Naive B cell (primary cell): ENCODE measurements around the gene TSR3. TPM values are rescaled to one million over a fixed set of nuclear protein-coding genes. Genes with fewer than 3 reads are reported as not detected.
"Not testable (repeated sequence)": the region's sequence is repeated elsewhere in the genome, so short reads cannot be mapped to it uniquely, and the experiment has no call there.

Experiments used
- ATAC-seq, 2 donors: fragments of 150-1000 bp; cut with Tn5 transposase; 2 replicates each; pipeline ENCODE4 v1.10.0; 2021; ENCODE audit warnings: low read depth in 2 of 2, mild to moderate bottlenecking in 2 of 2, moderate library complexity in 2 of 2
- DNase-seq: peaks from one replicate; pipeline ENCODE4 v3.0.0; 2022
- H3K27ac Mint-ChIP-seq, 6 donors: one replicate each; pipeline ENCODE4 v1.8.0; 2020 to 2022; ENCODE audit warnings: mild to moderate bottlenecking in 6 of 6, mixed read lengths in 6 of 6, moderate library complexity in 5 of 6, inconsistent platforms in 2 of 6
- H3K27me3 Mint-ChIP-seq, 3 donors: one replicate each; pipeline ENCODE4 v1.8.0; 2021 to 2022; ENCODE audit warnings: mixed read lengths in 3 of 3, mild to moderate bottlenecking in 1 of 3
- H3K36me3 Mint-ChIP-seq, 2 donors: one replicate each; pipeline ENCODE4 v1.8.0; 2020 to 2022; ENCODE audit warnings: mixed read lengths in 2 of 2, inconsistent platforms in 1 of 2, mild to moderate bottlenecking in 1 of 2
- H3K4me1 Mint-ChIP-seq, 3 donors: one replicate each; pipeline ENCODE4 v1.8.0; 2020 to 2022; ENCODE audit warnings: mixed read lengths in 3 of 3, inconsistent platforms in 1 of 3, mild to moderate bottlenecking in 1 of 3, moderate library complexity in 1 of 3
- H3K4me3 Mint-ChIP-seq, 8 donors: one replicate each; pipeline ENCODE4 v1.8.0; 2020 to 2022; ENCODE audit warnings: mild to moderate bottlenecking in 8 of 8, mixed read lengths in 8 of 8, moderate library complexity in 8 of 8, inconsistent platforms in 2 of 8
- H3K9me3 Mint-ChIP-seq, 7 donors: one replicate each; pipeline ENCODE4 v1.8.0; 2020 to 2022; ENCODE audit warnings: mixed read lengths in 7 of 7, mild to moderate bottlenecking in 5 of 7, inconsistent platforms in 2 of 7, moderate library complexity in 1 of 7
- polyA plus RNA-seq, 6 donors: library from polyadenylated mRNA; unstranded; fragments of 300-500 nt; fragmentation: Illumina TruSeq; gene quantifications; one replicate each; pipeline ENCODE4 v1.2.3, GENCODE V29; 2021; ENCODE audit warnings: low read depth in 6 of 6

TSR3 gene
- polyA plus RNA-seq, 6 donors from 2014 or later, result 87.9 to 103 (median 99.1) TPM

DNA sequence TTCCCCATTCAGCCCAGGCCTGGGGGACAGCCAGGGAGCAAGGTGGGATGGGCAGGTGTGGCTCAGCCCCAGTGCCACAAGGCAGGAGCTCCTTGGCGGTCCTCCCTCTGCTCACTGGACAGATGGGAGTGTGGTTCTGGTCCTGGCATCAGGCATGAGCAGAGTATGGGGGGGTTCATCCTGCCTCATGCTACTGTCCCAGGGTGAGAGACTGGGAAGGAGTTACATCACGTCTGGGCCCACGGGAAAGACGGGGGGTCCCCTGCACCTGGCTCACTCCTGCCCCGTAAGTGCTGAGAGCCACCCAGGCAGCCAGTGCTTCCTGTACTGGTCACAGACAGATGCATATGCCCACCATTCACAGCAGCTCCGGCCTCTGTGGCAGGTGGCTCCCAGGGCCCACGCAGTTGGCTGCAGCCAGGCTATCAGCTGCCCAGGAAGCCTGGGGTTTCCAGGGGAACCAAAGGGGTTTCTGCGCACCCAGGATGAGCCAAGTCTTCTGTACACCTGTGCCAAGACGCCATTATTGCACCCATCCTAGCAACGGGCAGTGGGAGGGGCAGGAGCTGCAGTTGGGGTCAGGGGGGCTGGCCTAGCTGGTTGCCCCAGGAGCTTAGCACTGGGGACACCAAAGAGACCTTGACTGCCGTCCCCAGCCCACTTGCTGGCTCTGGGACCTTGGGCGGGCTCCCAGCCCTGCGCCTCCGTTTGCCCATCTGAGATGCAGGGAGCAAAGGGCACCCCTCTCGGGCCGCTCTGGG, 16.3 kb downstream of the TSR3 start:
- Mint-ChIP-seq H3K4me3 (peak overlapping the region in 2 of 8 donors; percentile 51 to 73), H3K27ac (peak overlapping the region in 4 of 6 donors; percentile 28 to 87 (median 48)), H3K4me1 (peaks cover 13 to 25% (median 17%) of the 10 kb centered on the region in 3 donors), H3K27me3 (peaks cover 0 to 22% (median 0%) of the 10 kb centered on the region in 3 donors), H3K9me3 (peaks cover 0 to 1% (median 0%) of the 10 kb centered on the region in 7 donors), H3K36me3 (no peaks in the 10 kb centered on the region)
- ATAC-seq (no peak), DNase-seq (no peak)

DNA sequence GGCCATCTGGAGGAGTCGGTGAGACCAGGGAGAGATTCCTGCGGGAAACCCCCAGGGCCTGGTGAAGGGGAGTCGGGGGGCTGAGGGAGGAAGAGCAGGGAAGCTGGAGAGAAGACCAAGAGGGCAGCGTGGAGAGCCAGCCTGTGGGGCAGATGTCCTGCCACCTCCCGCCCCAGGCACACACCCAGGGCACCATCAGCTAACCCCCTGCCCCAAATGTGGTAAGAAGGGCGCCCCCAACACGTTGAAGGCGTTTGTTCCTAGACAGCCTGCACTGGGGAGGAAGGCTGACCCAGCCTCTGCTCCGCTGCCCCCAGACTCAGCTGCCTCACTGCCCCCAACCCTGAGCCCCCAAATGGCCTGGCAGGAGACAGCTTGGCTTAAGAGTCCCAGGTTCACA, 16.9 kb downstream of the TSR3 start:
- DNase-seq (no peak), ATAC-seq (no peak)
- H3K4me3 Mint-ChIP-seq, result peak overlapping the region in 4 of 8 donors; percentile 9 to 70 (median 42)
- peaks cover 13 to 25% (median 17%) of the 10 kb centered on the region in 3 donors for H3K4me1 Mint-ChIP-seq
- H3K27me3 Mint-ChIP-seq, result peaks cover 0 to 22% (median 0%) of the 10 kb centered on the region in 3 donors
- peaks cover 0 to 1% (median 0%) of the 10 kb centered on the region in 7 donors for H3K9me3 Mint-ChIP-seq
- H3K27ac Mint-ChIP-seq, result peak overlapping the region in 2 of 6 donors; percentile 53 to 76
- no peaks in the 10 kb centered on the region for H3K36me3 Mint-ChIP-seq

DNA sequence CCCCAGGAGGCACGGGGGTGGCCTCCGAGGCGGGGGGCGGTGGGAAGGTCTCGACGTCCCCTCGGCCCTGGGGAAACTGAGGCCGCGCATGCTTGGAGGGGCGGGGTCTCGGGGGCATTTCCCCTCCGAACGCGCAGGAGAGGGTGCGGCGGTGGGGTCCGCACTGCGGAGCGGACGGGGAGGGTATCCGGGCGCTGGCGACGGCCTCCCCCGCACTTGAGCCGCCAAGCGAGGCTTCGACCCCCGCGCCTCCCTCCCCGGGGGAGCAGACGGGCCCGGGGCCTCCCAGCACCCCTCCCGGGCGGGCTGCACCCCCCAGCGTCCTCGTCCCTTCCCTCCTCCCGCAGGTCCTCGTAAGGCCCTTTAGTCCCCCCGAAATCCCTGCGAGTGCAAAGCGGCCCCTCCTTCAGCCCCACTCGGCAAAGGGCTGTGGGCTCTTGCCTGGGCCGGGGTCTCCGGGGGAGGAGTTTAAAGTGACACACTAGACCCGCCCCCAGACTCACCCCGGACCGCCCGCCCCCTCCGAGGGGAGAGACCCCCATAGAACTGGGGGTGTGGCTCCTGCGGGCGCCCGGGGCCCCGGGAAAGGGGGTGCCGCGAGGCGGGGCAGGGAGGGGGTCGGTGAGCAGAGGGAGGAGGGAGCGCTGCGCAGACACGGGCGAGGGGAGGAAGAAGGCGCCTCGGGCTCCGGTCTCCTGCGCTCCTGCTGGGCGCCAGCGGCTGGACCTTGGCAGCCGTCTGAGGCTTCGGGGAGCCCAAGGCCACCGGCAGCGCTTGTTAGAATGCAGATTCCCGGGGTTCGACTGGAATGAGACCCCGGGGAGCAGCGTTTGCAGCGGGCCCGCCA, 17.6 kb downstream of the TSR3 start:
- ATAC-seq, result no peak
- peaks cover 13 to 25% (median 17%) of the 10 kb centered on the region in 3 donors for H3K4me1 Mint-ChIP-seq
- peaks cover 0 to 3% (median 0%) of the 10 kb centered on the region in 7 donors for H3K9me3 Mint-ChIP-seq
- no peaks in the 10 kb centered on the region for H3K36me3 Mint-ChIP-seq
- peaks cover 0 to 22% (median 0%) of the 10 kb centered on the region in 3 donors for H3K27me3 Mint-ChIP-seq
- H3K4me3 Mint-ChIP-seq, result peak overlapping the region in 2 of 8 donors; percentile 29 to 51
- H3K27ac Mint-ChIP-seq, result peak overlapping the region in 2 of 6 donors; percentile 53 to 76
- DNase-seq, result no peak

DNA sequence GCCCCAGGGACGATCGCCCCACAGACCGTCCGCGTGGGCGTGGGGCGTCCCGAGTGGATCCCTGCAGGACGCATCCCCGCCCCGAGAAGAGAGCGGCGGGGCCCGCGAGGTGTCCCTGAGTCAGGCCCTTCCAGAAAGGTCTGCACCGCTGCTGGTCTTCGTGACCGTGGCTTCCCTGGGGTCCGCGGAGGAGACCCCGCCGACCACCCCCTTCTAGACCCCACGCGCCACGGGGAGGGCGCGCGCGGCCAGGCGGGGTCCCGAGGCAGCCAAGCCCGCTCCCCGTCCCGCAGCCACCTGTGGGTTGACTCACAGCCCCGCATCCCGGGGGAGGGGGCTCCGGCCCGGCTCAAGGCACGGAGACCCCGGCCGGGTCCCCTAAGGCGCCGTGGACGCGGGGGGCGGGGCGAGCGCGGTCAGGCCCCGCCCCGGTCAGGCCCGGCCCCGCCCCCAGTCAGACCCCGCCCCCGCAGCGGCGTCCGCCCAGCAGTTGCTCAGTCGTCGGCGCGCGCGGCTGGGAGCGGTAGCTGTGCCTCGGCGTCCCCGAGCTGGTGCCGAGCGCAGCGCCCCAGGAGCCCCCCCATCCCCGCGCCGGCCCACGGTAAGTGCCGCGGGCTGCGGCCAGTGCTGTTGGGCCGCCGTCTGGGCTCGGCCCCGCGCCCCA, 18.4 kb downstream of the TSR3 start, which contains the start of gene BAIAP3:
Gene BAIAP3, plus strand, starts transcription at position 497 of the 664 bp plus-strand sequence. CDS start 4,905 bp downstream, outside the sequence.
- peaks cover 0 to 22% (median 0%) of the 10 kb centered on the region in 3 donors for H3K27me3 Mint-ChIP-seq
- H3K9me3 Mint-ChIP-seq, result peaks cover 0 to 3% (median 0%) of the 10 kb centered on the region in 7 donors
- peaks cover 13 to 25% (median 17%) of the 10 kb centered on the region in 3 donors for H3K4me1 Mint-ChIP-seq
- ATAC-seq, result peak; percentile 29 to 45
- DNase-seq, result peak; percentile 35
- H3K36me3 Mint-ChIP-seq, result no peaks in the 10 kb centered on the region
- peak within 1 kb of the TSS in 5 of 6 donors; percentile 88 to 97 (median 92) for H3K27ac Mint-ChIP-seq
- peak within 1 kb of the TSS; percentile 82 to 89 (median 86) for H3K4me3 Mint-ChIP-seq

DNA sequence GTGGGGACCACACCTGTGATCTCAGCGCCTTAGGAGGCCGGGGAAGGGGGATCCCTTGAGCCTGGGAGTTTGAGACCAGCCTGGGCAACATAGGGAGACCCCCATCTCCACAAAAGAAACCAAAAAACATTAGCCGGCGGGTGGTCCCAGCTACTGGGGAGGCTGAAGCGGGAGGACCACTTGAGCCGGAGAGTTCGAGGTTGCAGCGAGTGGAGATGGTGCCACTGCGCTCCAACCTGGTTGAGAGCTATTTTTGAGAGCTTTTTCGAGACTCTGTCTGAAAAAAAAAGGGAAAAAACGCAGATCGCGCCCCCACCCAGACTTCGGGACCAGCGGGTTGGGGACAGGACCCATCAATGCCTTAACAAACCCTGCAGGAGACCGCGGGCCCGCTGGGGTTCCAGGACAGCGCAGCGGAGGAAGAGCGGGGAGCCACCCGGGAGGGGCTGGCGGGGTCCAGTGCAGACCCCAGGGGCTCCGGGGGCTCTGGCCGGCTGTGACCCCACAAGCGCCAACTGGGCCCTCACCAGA, 19.0 kb downstream of the TSR3 start:
- H3K27me3 Mint-ChIP-seq, result peaks cover 0 to 22% (median 0%) of the 10 kb centered on the region in 3 donors
- no peak for DNase-seq
- no peaks in the 10 kb centered on the region for H3K36me3 Mint-ChIP-seq
- peaks cover 13 to 25% (median 17%) of the 10 kb centered on the region in 3 donors for H3K4me1 Mint-ChIP-seq
- peaks cover 0 to 3% (median 0%) of the 10 kb centered on the region in 7 donors for H3K9me3 Mint-ChIP-seq
- ATAC-seq, result no peak
- H3K27ac Mint-ChIP-seq, result peak overlapping the region in 5 of 6 donors; percentile 88 to 97 (median 92)
- peak overlapping the region; percentile 82 to 89 (median 86) for H3K4me3 Mint-ChIP-seq

DNA sequence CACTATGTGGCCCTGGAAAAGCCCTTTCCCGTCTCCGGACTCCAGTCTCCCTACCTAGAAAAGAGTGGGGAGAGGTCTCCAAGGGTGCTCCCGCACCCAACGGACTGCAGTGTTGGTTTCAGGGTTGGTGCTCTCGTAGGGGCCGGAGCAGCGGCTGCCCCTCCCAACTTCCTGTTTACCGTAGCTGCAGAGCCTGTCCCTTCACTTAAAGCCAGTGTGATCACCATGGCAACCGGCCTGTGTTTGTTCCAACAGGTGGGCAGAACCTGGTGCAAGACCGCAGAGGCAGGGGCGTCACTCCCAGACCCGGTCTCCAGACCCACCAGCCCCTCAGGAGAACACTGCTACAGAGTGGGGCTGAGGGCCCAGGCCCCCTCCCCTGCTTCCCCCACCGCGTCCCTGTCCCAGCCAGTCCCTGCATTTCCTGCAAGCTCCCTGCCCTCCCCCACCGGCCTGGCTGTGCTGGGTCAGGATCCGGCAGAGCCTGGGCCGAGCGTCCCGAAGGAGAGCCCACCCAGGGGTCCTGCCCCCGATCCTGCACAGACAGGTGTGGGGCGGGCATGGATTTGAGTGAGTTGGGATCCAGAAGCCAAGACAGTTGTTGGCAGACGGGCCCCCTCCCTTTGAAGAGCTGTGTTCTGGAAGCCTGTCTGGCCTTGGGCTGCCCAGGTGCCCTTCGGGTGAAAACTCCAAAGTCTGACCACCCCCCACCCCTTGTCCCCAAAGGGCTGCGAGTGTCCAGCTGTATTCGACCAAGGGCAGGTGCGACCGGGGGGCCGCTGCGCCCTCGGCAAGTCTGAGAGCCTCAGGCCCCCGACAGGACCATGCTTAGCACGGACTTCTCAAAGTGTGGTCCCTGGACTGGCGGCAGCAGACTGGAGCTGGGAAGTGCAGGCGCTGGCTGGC, 19.7 kb downstream of the TSR3 start:
- H3K4me3 Mint-ChIP-seq, result peak overlapping the region; percentile 82 to 89 (median 86)
- H3K27me3 Mint-ChIP-seq, result peaks cover 0 to 22% (median 0%) of the 10 kb centered on the region in 3 donors
- H3K36me3 Mint-ChIP-seq, result no peaks in the 10 kb centered on the region
- H3K9me3 Mint-ChIP-seq, result peaks cover 0 to 3% (median 0%) of the 10 kb centered on the region in 7 donors
- peak overlapping the region; percentile 83 to 97 (median 92) for H3K27ac Mint-ChIP-seq
- H3K4me1 Mint-ChIP-seq, result peaks cover 13 to 25% (median 17%) of the 10 kb centered on the region in 3 donors
- DNase-seq (peak; percentile 81), ATAC-seq (peak; percentile 74 to 78)

DNA sequence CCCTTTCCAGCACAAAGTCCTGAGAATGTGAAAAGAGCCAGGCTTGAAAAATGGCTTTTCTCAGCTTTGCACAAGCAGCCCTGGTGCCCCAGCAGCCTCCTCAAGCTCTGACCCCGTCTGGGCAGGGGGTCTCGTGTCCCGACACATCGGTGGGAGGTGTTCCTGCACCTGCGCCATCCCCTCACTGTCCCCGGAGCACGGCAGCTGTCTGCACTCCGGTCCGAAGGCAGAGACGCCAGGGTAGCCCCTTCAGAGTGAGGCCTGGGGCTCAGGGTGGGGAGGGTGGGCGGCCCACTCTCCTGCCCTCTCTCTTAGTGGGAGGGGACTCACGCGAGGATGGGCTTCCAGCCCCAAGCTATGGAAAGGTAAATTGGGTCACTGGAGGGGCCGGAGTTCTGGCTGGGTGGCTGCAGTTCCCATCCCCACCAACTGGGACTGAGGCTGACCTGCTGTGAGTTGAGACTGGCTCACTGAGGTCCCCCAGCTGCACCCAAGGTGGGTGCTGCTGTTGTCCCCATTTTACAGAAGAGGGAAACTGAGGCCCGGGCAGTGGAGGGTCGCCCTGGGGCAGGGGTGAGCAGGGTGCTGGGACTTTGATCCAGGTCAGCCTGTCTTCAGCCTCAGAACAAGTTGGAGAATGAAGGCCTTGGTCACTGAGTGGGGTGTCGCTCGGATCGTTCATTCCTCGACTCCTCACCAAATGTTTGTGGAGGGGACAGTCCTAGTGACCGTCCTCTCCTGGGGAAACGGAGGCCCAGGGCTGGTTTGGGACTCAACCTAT, 20.6 kb downstream of the TSR3 start:
- ATAC-seq, result no peak
- peak overlapping the region; percentile 83 to 97 (median 92) for H3K27ac Mint-ChIP-seq
- H3K4me3 Mint-ChIP-seq, result peak overlapping the region; percentile 82 to 89 (median 86)
- H3K36me3 Mint-ChIP-seq, result peaks cover 0 to 4% of the 10 kb centered on the region in 2 donors
- H3K27me3 Mint-ChIP-seq, result peaks cover 0 to 22% (median 0%) of the 10 kb centered on the region in 3 donors
- DNase-seq, result no peak
- peaks cover 0 to 3% (median 0%) of the 10 kb centered on the region in 7 donors for H3K9me3 Mint-ChIP-seq
- peaks cover 13 to 25% (median 17%) of the 10 kb centered on the region in 3 donors for H3K4me1 Mint-ChIP-seq

DNA sequence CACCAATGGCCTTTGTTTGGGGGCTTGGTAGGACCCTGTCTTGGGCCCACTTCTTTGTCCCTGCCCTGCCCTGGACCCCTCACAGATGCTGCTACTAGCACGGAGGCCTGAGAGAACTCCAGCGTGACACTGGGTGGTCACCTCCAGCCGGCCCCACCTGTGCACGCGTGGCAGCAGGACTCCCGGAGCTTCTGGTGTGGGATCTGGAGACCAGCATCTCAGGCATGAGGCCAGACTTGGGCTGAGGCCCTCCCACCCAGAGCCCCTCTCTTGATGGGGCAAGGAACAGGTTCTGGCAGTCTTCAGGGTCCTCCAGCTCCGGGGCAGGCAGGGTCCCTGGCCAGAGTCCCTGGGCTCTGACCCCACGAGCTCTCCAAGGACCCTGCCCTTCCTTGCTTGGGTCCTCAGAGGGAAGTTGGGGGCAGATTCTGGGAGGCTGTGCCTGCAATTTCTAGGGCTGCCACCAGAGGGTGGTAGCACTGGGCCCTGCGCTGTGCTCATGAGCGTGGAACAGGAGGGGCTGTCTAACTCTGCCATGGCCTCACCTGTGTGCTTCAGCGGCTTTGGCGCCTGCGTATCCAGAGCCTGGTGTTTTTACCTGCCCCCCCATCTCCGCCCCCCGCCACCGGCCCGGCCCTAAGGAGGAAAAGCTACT, 21.3 kb downstream of the TSR3 start:
- Mint-ChIP-seq H3K9me3 (peaks cover 0 to 3% (median 0%) of the 10 kb centered on the region in 7 donors), H3K27ac (no peak overlapping the region), H3K4me3 (peak overlapping the region in 1 of 8 donors; percentile 84), H3K27me3 (peaks cover 0 to 22% (median 0%) of the 10 kb centered on the region in 3 donors), H3K36me3 (peaks cover 0 to 4% of the 10 kb centered on the region in 2 donors), H3K4me1 (peaks cover 13 to 23% (median 17%) of the 10 kb centered on the region in 3 donors)
- DNase-seq (no peak), ATAC-seq (no peak)

DNA sequence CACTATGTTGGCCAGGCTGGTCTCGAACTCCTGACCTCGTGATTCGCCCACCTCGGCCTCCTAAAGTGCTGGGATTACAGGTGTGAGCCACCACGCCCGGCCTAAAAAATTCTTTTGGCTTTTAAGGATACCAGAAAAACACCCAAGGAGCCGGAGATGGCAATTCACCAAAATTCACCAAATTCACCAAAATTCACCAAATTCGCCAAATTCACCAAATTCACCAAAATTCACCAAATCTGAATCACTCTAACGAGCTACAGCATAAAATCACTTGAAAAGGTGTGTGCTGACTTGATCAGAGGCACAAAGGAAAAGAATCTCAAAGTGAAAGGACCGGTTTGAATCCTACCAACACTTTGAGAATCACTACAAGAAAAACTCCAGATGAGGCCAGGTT, 22.7 kb downstream of the TSR3 start:
- H3K27me3 Mint-ChIP-seq, H3K36me3 Mint-ChIP-seq, ATAC-seq, DNase-seq, H3K9me3 Mint-ChIP-seq: not testable (repeated sequence)
- Mint-ChIP-seq H3K4me1 (peaks cover 9 to 18% (median 17%) of the 10 kb centered on the region in 3 donors), H3K4me3 (peak overlapping the region in 1 of 8 donors; percentile 8), H3K27ac (peak overlapping the region in 1 of 6 donors; percentile 24)

DNA sequence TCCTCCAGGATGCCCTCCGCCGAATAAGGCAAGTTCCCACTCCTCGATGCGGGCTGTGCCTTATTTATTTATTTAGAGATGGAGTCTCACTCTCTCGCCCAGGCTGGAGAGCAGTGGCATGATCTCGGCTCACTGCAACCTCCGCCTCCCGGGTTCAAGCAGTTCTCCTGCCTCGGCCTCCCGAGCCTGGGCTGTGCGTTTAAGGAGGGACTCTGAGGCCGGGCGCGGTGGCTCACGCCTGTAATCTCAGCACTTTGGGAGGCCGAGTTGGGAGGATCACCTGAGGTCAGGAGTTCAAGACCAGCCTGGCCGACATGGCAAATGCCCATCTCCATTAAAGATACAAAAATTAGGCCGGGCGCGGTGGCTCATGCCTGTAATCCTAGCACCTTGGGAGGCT, 23.5 kb downstream of the TSR3 start:
- not testable (repeated sequence) for H3K9me3 Mint-ChIP-seq, DNase-seq, H3K36me3 Mint-ChIP-seq, H3K4me3 Mint-ChIP-seq, ATAC-seq, H3K27me3 Mint-ChIP-seq
- Mint-ChIP-seq H3K4me1 (peaks cover 9 to 21% (median 17%) of the 10 kb centered on the region in 3 donors), H3K27ac (peak overlapping the region in 2 of 6 donors; percentile 47 to 59)

DNA sequence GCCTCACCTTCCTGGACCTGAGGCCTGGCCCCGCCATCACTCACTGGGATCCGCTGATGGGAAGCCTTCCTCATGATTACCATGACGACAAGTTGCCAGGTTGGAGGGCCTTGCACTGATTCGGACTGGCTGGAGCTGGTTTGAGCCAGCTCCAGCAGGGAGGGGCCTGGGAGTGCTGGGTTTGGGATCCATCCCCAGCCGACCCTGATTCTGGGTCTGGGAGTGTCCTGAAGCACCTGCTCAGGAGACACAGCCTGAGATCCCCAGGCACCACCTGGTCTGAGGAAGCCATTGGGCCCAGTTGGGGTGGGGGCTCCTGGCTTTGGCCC, 24.1 kb downstream of the TSR3 start:
- Mint-ChIP-seq H3K27ac (peak overlapping the region in 1 of 6 donors; percentile 85), H3K4me3 (no peak overlapping the region)
- ATAC-seq, result no peak

More for the DNA sequence above, 24.1 kb downstream of the TSR3 start:
- Mint-ChIP-seq H3K27me3 (peaks cover 0 to 5% (median 0%) of the 10 kb centered on the region in 3 donors), H3K36me3 (peaks cover 0 to 4% of the 10 kb centered on the region in 2 donors), H3K9me3 (peaks cover 0 to 3% (median 0%) of the 10 kb centered on the region in 7 donors), H3K4me1 (peaks cover 6 to 19% (median 16%) of the 10 kb centered on the region in 3 donors)
- no peak for DNase-seq
